MG63 (cell line): Measurements from ENCODE around the gene AZU1. TPM values are rescaled to one million over a fixed set of nuclear protein-coding genes. Genes with fewer than 3 reads are reported as not detected.
"Not testable (repeated sequence)": the region's sequence is repeated elsewhere in the genome, so short reads cannot be mapped to it uniquely, and the experiment has no call there.

ENCODE experiments used
- DNase-seq: peaks from one replicate; pipeline ENCODE4 v3.0.0-alpha.2; 2020
- H3K27me3 ChIP-seq: fragments of 250-450 bp; sonication (Bioruptor Pico); 2 replicates; pipeline ENCODE4 v1.5.1; 2020; ENCODE audit warnings: mild to moderate bottlenecking, moderate library complexity
- H3K36me3 ChIP-seq: fragments of 250-450 bp; sonication (Bioruptor Pico); 2 replicates; pipeline ENCODE4 v1.5.1; 2020; ENCODE audit warnings: mild to moderate bottlenecking, moderate library complexity
- H3K4me3 ChIP-seq: fragments of 250-450 bp; sonication (Bioruptor Pico); 2 replicates; pipeline ENCODE4 v1.5.1; 2020; ENCODE audit warnings: mild to moderate bottlenecking, moderate library complexity
- H3K9me3 ChIP-seq: fragments of 250-450 bp; sonication (Bioruptor Pico); 2 replicates; pipeline ENCODE4 v1.5.1; 2020; ENCODE audit warnings: mild to moderate bottlenecking, moderate library complexity
- total RNA-seq: library from RNA; depleted of rRNA; stranded (reverse); fragments of >200 nt; shearing (Covaris generic); gene quantifications from 2 replicates; pipeline ENCODE4 v1.2.3, GENCODE V29; 2014; ENCODE audit warnings: low replicate concordance; rRNA removed

AZU1 gene
- total RNA-seq, 1 experiment from 2014 or later: not detected

DNA sequence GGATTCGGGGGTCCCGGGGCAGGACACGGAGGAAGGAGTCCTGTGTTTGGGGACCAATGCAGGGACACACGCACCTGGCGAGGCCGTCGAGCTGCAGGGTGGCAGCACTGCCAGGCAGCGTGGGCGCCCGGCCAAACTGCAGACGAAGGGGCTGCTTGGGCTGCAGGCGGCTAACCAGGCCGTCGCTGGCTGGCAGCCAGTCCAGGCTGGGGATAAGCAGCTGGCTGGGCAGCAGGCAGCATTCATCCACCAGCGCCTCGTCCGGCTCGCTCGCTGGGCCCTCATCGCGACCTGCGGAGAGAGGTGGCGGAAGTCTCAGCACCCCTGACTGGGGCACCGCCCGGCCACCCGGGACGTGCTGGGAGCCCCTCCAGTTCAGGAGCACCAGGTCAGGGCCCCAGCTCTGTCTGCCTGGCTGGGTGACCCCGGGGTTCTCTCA is 43.3 kb downstream of the AZU1 start:
- no peaks in the 10 kb centered on the region for H3K27me3 ChIP-seq
- no peaks in the 10 kb centered on the region for H3K9me3 ChIP-seq
- H3K4me3 ChIP-seq: no peak overlapping the region
- H3K36me3 ChIP-seq: peaks cover 5% of the 10 kb centered on the region; the same call in 1 of the 2 replicates
- no peak for DNase-seq

DNA sequence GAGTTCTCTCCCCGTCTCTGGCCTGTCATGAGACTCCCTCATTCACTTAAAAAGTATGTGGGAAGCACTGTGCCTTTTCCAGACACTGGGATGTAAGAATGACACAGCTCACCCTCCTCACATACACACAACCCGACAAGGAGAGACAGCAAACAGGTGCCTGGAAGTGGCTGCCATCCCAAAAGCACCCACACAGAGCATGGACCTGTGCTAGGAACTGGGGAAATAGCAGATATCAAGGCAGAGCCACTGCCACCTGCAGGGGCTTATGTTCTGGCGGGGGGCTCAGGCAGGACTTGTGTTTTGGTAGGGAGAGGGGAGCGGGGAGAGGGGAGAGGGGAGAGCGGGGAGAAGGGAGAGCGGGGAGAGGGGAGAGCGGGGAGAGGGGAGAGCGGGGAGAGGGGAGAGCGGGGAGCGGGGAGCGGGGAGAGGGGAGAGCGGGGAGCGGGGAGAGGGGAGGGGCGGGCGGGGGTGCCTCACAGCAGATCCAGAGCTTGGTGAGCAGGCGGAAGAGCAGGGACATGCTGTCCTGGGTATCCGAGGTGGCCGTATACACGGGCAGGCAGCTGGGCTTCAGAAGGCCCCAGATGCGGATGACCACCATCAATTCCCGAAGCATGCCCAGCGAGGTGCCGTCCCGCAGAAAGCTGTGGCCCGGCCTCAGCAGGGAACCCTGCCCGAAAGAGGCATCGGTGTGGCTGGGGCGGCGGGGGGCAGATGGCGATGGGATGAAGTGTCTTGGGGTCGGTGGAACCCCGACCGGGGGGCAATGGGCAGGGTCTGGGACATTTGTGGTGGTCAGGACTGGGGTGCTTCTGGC is 44.0 kb downstream of the AZU1 start:
- DNase-seq: no peak
- H3K27me3 ChIP-seq: no peaks in the 10 kb centered on the region
- no peak overlapping the region for H3K4me3 ChIP-seq
- H3K9me3 ChIP-seq: no peaks in the 10 kb centered on the region
- H3K36me3 ChIP-seq: peaks cover 5% of the 10 kb centered on the region; the same call in 1 of the 2 replicates

DNA sequence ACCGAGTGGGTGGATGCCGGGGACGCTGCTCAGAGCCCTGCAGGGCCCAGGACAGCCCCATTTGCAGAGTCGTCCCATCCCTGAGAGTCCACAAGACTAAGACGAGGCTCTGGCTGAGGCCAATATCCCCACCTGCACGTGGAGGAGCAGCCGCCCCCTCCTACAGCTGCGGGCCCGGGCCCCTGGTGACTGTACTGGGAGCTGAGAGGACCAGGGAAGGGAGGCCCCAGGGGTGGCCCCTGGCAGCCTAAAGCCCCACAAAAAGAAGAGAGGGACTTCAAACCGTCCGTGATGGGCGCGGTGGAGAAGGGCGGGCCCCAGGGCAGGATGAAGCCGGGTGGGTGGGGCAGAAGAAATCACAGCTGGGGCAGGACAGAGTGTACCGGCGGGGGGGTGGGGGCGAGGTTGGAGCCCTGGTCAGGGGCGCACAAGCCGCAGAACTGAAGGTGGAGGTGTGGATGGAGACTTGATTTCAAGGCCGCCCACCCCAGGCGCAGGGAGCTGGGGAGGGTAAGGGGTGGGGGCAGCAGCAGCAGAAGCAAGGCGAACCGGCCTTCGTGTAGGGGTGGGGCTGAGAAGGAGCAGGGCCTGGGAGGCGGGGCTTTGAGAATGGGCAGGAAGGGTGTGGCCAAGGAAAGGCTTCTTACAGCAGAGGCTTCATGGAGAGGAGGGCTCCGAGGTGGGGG is 44.8 kb downstream of the AZU1 start:
- Histone ChIP-seq H3K27me3 (no peaks in the 10 kb centered on the region), H3K36me3 (peaks cover 5% of the 10 kb centered on the region; the same call in 1 of the 2 replicates), H3K9me3 (no peaks in the 10 kb centered on the region), H3K4me3 (no peak overlapping the region)
- DNase-seq: no peak

DNA sequence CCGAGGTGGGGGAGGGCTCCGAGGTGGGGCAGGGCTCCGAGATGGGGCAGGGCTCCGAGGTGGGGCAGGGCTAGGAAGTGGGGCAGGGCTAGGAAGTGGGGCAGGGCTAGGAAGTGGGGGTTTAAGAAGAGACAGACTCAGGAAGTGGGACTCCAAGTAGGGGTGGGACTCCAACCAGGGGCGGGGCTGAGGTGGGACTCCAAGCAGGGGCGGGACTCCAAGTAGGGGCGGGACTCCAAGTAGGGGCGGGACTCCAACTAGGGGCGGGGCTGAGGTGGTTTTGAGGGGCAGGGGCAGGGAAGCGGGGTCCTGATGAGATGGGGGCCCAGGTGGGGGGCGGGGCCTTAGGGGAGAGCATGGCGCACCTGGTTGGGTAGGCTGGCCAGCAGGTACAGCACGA is 45.4 kb downstream of the AZU1 start:
- no peak overlapping the region for H3K4me3 ChIP-seq
- no peaks in the 10 kb centered on the region for H3K27me3 ChIP-seq
- DNase-seq: no peak
- no peaks in the 10 kb centered on the region for H3K9me3 ChIP-seq
- peaks cover 5% of the 10 kb centered on the region; the same call in 1 of the 2 replicates for H3K36me3 ChIP-seq

DNA sequence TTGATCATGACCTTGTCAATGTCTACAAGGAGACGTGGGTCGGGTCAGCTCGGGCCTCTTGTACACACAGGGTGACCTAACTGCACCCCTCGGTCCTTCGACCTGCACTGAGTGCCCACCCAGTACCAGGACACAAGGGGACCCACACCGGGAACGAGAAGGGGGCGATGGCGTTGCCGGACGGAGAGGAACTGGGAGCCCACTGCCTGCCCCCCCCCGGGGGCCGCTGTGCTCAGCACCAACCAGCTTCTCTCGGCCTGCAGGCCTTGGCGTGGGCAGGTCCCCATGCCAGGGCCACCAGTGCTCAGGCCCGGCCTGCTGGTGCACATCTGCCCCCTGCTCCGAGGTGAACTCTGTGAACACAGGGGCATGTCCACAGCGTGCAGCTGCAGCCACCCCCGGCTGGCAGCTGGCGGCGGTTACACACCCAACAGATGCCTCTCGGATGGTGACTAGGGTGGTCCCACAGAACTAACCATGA is 46.0 kb downstream of the AZU1 start:
- no peaks in the 10 kb centered on the region for H3K27me3 ChIP-seq
- no peak overlapping the region for H3K4me3 ChIP-seq
- H3K36me3 ChIP-seq: peaks cover 5% of the 10 kb centered on the region; the same call in 1 of the 2 replicates
- no peaks in the 10 kb centered on the region for H3K9me3 ChIP-seq
- no peak for DNase-seq

DNA sequence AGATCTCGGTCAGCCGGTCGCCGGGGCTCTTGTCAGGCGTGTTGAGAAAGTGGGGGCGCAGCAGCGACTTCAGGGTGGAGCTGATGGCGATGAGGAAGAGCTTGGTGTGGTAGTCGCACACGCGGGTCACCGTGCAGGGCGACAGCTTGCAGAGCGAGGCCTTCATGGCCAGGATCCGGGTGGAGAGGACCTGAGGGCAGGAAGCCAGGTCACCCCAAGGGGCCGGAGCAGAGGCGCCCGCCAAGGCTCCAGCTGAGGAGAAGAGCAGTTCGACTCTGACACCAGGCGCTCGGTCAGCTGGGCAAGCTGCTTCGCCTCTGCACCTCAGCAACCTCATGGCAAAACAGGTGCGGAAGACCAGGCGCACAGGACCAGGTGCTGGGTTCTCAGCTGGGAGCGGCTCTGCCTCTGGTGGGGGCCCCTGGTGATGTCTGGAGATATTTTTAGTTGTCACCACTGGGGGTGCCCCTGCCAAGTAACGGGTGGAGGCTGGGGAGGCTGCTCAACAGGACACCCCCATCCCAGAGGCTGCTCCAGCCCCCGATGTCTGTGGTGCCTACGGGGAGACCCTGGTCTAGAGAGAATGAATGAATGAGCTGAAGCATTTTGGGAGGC is 47.7 kb downstream of the AZU1 start:
- no peaks in the 10 kb centered on the region for H3K27me3 ChIP-seq
- DNase-seq: no peak
- no peak overlapping the region for H3K4me3 ChIP-seq
- no peaks in the 10 kb centered on the region for H3K36me3 ChIP-seq
- no peaks in the 10 kb centered on the region for H3K9me3 ChIP-seq

DNA sequence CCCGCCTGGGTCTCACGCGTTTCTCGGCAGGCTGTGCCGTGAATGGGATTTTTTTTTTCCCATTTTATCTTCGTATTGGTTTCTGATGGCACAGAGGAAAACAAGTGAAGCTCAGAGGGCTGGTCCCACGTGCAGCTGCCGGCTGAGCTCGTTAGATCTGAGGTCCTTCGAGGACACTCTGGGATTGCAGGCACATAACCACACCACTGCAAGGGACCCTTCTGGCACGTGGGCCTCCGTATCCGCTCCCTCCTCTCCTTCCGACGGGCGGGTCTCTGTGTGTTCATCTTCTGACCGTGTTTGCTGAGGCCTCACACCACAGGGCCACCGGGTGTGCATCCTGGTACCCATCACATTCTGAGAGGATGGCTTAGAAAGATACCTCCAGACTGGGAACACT is 48.5 kb downstream of the AZU1 start:
- H3K4me3 ChIP-seq: no peak overlapping the region
- H3K27me3 ChIP-seq: no peaks in the 10 kb centered on the region
- H3K9me3 ChIP-seq: no peaks in the 10 kb centered on the region
- DNase-seq: no peak
- H3K36me3 ChIP-seq: no peaks in the 10 kb centered on the region

DNA sequence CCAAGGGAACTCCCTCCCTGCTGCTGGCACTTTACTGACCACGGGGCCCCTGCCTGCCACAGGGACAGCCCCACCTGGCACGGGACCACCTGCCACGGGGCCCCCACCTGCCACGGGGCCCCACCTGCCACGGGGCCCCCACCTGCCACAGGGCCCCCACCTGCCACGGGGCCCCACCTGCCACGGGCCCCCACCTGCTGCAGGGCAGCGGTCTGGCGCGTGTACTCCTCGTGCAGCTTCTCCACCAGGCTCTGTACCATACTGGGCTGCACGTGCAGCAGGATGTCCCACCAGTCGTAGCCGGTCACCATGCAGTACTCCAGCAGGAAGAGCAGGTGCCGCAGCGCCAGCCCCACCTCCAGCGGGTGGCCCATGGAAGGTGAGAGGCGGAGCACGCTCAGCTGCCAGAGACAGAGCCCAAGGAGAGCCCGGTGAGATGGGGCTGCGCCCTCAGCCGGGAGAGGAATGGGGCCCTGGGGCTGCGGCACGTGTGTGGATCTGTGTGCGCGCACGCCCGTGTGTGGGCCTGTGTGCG is 49.2 kb downstream of the AZU1 start:
- Histone ChIP-seq H3K4me3 (no peak overlapping the region), H3K36me3 (peaks cover 2% of the 10 kb centered on the region; the same call in 1 of the 2 replicates), H3K27me3 (no peaks in the 10 kb centered on the region), H3K9me3 (no peaks in the 10 kb centered on the region)
- no peak for DNase-seq

DNA sequence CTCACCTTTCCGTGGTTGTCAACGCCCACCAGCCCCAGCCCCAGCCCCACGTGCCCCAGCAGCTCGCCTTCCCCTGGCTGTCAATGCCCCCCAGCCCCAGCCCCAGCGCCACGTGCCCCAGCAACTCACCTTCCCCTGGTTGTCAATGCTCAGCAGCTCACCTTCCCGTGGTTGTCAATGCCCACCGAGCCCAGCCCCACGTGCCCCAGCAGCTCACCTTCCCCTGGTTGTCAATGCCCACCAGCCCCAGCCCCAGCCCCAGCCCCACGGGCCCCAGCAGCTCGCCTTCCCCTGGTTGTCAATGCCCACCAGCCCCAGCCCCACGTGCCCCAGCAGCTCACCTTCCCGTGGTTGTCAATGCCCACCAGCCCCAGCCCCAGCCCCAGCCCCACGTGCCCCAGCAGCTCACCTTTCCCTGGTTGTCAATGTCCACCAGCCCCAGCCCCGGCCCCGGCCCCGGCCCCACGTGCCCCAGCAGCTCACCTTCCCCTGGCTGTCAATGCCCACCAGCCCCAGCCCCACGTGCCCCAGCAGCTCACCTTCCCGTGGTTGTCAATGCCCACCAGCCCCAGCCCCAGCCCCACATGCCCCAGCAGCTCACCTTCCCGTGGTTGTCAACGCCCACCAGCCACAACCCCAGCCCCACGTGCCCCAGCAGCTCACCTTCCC is 50.5 kb downstream of the AZU1 start:
- not testable (repeated sequence) for H3K9me3 ChIP-seq, H3K4me3 ChIP-seq, H3K27me3 ChIP-seq, H3K36me3 ChIP-seq, DNase-seq

DNA sequence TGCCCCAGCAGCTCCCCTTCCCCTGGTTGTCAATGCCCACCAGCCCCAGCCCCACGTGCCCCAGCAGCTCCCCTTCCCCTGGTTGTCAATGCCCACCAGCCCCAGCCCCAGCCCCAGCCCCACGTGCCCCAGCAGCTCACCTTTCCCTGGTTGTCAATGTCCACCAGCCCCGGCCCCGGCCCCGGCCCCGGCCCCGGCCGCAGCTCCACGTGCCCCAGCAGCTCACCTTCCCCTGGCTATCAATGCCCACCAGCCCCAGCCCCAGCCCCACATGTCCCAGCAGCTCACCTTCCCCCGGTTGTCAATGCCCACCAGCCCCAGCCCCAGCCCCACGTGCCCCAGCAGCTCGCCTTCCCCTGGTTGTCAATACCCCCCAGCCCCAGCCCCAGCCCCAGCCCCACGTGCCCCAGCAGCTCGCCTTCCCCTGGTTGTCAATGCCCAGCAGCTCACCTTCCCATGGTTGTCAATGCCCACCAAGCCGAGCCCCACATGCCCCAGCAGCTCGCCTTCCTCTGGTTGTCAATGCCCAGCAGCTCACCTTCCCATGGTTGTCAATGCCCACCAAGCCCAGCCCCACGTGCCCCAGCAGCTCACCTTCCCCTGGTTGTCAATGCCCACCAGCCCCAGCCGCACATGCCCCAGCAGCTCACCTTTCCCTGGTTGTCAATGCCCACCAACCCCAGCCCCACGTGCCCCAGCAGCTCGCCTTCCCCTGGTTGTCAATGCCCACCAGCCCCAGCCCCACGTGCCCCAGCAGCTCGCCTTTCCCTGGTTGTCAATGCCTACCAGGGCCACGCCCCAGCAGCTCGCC is 51.3 kb downstream of the AZU1 start:
- DNase-seq, H3K36me3 ChIP-seq, H3K9me3 ChIP-seq, H3K27me3 ChIP-seq, H3K4me3 ChIP-seq: not testable (repeated sequence)

DNA sequence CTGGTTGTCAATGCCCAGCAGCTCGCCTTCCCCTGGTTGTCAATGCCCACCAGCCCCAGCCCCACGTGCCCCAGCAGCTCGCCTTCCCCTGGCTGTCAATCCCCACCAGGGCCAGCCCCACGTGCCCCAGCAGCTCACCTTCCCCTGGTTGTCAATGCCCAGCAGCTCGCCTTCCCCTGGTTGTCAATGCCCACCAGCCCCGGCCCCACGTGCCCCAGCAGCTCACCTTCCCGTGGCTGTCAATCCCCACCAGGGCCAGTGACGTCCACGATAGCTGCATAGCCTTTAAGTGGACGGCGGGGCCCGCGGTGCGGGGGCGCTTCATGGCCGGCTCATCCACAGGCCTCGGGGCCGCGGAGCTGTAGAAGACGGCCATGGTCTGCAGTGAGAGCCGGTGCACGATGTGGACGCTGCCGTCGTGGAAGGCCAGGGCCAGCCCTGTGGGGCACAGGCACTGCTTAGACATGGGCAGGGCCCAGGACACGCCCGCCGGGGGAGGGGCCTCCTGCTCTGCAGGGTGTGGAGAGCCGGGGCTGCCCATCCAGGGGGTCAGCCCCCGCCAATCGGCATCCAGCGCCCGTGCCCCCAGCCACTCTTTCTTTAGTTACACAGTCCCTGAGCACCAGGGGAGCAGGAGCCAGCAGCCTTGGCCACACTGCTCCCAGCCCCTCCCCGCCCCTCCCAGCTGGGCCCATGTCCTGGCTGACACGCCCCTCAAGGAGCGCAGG is 52.2 kb downstream of the AZU1 start:
- Histone ChIP-seq H3K36me3 (peaks cover 2% of the 10 kb centered on the region; the same call in 1 of the 2 replicates), H3K27me3 (no peaks in the 10 kb centered on the region), H3K4me3 (no peak overlapping the region), H3K9me3 (no peaks in the 10 kb centered on the region)
- no peak for DNase-seq

Other genes starting within 250 kb of the AZU1 start
- gene HCN2, start 238.0 kb upstream of the AZU1 start, total RNA-seq: 0.46 TPM in 1 of 2 replicates, not detected in the other
- gene POLRMT, start 194.3 kb upstream of the AZU1 start, total RNA-seq: 20.1 and 33.2 TPM in 2 replicates
- not detected in 2 replicates for gene FGF22, start 188.0 kb upstream of the AZU1 start, total RNA-seq
- gene RNF126, start 164.6 kb upstream of the AZU1 start, total RNA-seq: 22.0 and 23.5 TPM in 2 replicates
- 16.0 and 25.0 TPM in 2 replicates for gene FSTL3, start 151.4 kb upstream of the AZU1 start, total RNA-seq
- not detected in 2 replicates for gene PRSS57, start 132.4 kb upstream of the AZU1 start, total RNA-seq
- gene PALM, start 118.9 kb upstream of the AZU1 start, total RNA-seq: 9.3 and 10.5 TPM in 2 replicates
- gene MISP, start 76.7 kb upstream of the AZU1 start, total RNA-seq: not detected in 2 replicates
- gene PTBP1, start 30.4 kb upstream of the AZU1 start, total RNA-seq: 197 and 260 TPM in 2 replicates
- not detected in 2 replicates for gene PLPPR3, start 5.9 kb upstream of the AZU1 start, total RNA-seq
- not detected in 2 replicates for gene PRTN3, start 13.2 kb downstream of the AZU1 start, total RNA-seq
- not detected in 2 replicates for gene ELANE, start 24.5 kb downstream of the AZU1 start, total RNA-seq
- gene CFD, start 31.8 kb downstream of the AZU1 start, total RNA-seq: 2.8 TPM in 1 of 2 replicates, not detected in the other
- 18.1 and 20.4 TPM in 2 replicates for gene MED16, start 65.3 kb downstream of the AZU1 start, total RNA-seq
- not detected in 2 replicates for gene RNU6-9, start 65.6 kb downstream of the AZU1 start, total RNA-seq
- 6.4 and 9.5 TPM in 2 replicates for gene R3HDM4, start 85.4 kb downstream of the AZU1 start, total RNA-seq
- gene KISS1R, start 89.5 kb downstream of the AZU1 start, total RNA-seq: not detected in 2 replicates
- gene ARID3A, start 98.2 kb downstream of the AZU1 start, total RNA-seq: 1.0 and 6.6 TPM in 2 replicates
- gene WDR18, start 156.5 kb downstream of the AZU1 start, total RNA-seq: 37.8 and 61.8 TPM in 2 replicates
- gene GRIN3B, start 172.6 kb downstream of the AZU1 start, total RNA-seq: not detected in 2 replicates
- gene TMEM259, start 193.3 kb downstream of the AZU1 start, total RNA-seq: 40.3 and 75.8 TPM in 2 replicates
- gene RNU6-2, start 193.7 kb downstream of the AZU1 start, total RNA-seq: not detected in 2 replicates
- gene CNN2, start 198.8 kb downstream of the AZU1 start, total RNA-seq: 52.7 and 84.9 TPM in 2 replicates
- 0.26 and 4.3 TPM in 2 replicates for gene ABCA7, start 212.3 kb downstream of the AZU1 start, total RNA-seq
- gene ARHGAP45, start 239.3 kb downstream of the AZU1 start, total RNA-seq: not detected in 2 replicates